MM.1S (cell line): ENCODE data around the gene STAP2.

Experiments
- DNase-seq: peaks from one replicate; pipeline ENCODE4 v3.0.0-alpha.2; 2015
- H2AFZ ChIP-seq: fragments of 300-600 bp; sonication (generic); 2 replicates; pipeline ENCODE4 v1.6.0; 2016; ENCODE audit warnings: antibody characterized with exemption, low read length
- H3F3A ChIP-seq: fragments of 300-600 bp; sonication (generic); 2 replicates; pipeline ENCODE4 v1.6.1; 2016; ENCODE audit warnings: mild to moderate bottlenecking, antibody characterized with exemption, low read length, moderate library complexity, mixed read lengths; ENCODE audit not compliant: insufficient read depth
- H3K27ac ChIP-seq: fragments of 300-600 bp; sonication (generic); 2 replicates; pipeline ENCODE4 v1.5.1; 2016; ENCODE audit warnings: mild to moderate bottlenecking, low read length
- H3K27me3 ChIP-seq: fragments of 300-600 bp; sonication (generic); replicated peaks from 2 replicates; pipeline ENCODE4 v1.6.0; 2016; ENCODE audit warnings: low read length; ENCODE audit not compliant: insufficient read depth
- H3K36me3 ChIP-seq: fragments of 300-600 bp; sonication (generic); replicated peaks from 2 replicates; pipeline ENCODE4 v1.6.1; 2016; ENCODE audit warnings: mild to moderate bottlenecking, low read length, mixed read lengths; ENCODE audit not compliant: insufficient read depth
- H3K4me1 ChIP-seq: fragments of 300-600 bp; sonication (generic); 2 replicates; pipeline ENCODE4 v1.6.1; 2016; ENCODE audit warnings: low read length, mixed read lengths
- H3K4me2 ChIP-seq: fragments of 300-600 bp; sonication (generic); 2 replicates; pipeline ENCODE4 v1.6.0; 2016; ENCODE audit warnings: low read depth, low read length
- H3K4me3 ChIP-seq: fragments of 300-600 bp; sonication (generic); 2 replicates; pipeline ENCODE4 v1.5.1; 2016; ENCODE audit warnings: low read length, mixed read lengths
- H3K79me2 ChIP-seq: fragments of 300-600 bp; sonication (generic); 2 replicates; pipeline ENCODE4 v1.6.1; 2016; ENCODE audit warnings: mixed run types, low read length, mixed read lengths
- H3K9ac ChIP-seq: fragments of 300-600 bp; sonication (generic); 2 replicates; pipeline ENCODE4 v1.6.1; 2016; ENCODE audit warnings: low read length, mixed read lengths
- H3K9me2 ChIP-seq: fragments of 300-600 bp; sonication (generic); replicated peaks from 2 replicates; pipeline ENCODE4 v1.6.1; 2016; ENCODE audit warnings: mild to moderate bottlenecking, low read length, mixed read lengths; ENCODE audit not compliant: insufficient read depth
- H3K9me3 ChIP-seq: fragments of 300-600 bp; sonication (generic); replicated peaks from 2 replicates; pipeline ENCODE4 v1.6.1; 2016; ENCODE audit warnings: mild to moderate bottlenecking, low read length, mixed read lengths; ENCODE audit not compliant: insufficient read depth
- H4K20me1 ChIP-seq: fragments of 300-600 bp; sonication (generic); 2 replicates; pipeline ENCODE4 v1.6.1; 2016; ENCODE audit warnings: mild to moderate bottlenecking, low read length, moderate library complexity, mixed read lengths; ENCODE audit not compliant: insufficient read depth
- EZH2 ChIP-seq: fragments of 300-600 bp; sonication (generic); optimal IDR thresholded peaks from 2 replicates; pipeline ENCODE3; 2017; ENCODE audit warnings: low read depth, mild to moderate bottlenecking, antibody characterized with exemption, low read length, mixed read lengths
- EZH2phosphoT487 ChIP-seq: fragments of 300-600 bp; sonication (generic); IDR thresholded peaks from 2 replicates; pipeline ENCODE4 v1.6.1; 2018; ENCODE audit warnings: antibody characterized with exemption, low read length
- TF ChIP-seq, protein P1 (sequence below): fragments of 300-600 bp; sonication (generic); IDR thresholded peaks from 2 replicates; pipeline ENCODE4 v1.5.1; 2016; ENCODE audit warnings: antibody characterized with exemption, low read length, mixed read lengths

STAP2 gene

DNA sequence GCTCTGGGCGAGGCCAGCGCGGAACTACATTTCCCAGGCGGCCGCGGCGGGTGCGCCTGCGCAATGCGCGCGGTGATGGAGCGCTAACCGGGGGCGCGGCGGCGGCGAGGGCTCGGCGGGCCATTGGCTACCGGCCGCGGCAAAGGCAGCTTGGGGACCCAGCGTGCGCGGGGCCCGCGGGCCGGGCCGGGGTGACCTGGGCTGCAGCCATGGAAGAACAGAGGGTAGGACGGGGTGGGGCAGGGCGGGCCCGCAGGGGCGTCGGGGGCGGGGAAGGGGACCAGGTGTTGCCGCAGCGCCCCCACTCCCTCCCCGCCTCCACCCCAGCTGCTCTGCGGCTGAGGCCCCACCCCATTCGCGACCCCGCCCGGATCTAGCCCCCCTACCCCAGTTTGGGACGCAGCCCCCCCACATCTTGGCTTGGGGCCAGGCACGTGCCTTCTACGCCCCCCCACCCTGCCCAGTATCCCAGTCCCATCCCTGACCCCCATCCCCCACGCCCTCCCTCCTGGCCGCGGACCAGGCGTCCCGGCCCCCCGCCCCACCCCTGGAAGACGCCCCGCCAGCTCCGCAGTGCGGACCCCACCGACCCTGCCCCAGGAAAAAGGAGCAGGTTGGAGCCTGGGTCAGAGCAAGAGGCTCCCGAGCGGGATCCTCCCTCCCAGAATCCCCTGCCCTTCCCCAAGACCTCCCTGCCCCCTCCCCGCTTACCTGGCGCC lies 33.9 kb downstream of the STAP2 start, which contains the start of gene FSD1:
TSS of gene FSD1 (plus strand) at position 61 of the 719 bp plus-strand sequence. CDS start at position 210, 149 bp downstream.
- Histone ChIP-seq H3F3A (no peaks in the 10 kb centered on the region), H3K9ac (no peak within 1 kb of the TSS), H3K9me2 (no peaks in the 10 kb centered on the region), H4K20me1 (no peaks in the 10 kb centered on the region), H3K27ac (no peak within 1 kb of the TSS), H2AFZ (no peak within 1 kb of the TSS), H3K9me3 (no peaks in the 10 kb centered on the region), H3K4me2 (no peak within 1 kb of the TSS), H3K36me3 (no peaks in the 10 kb centered on the region), H3K4me1 (no peaks in the 10 kb centered on the region), H3K27me3 (peaks cover 81% of the 10 kb centered on the region), H3K4me3 (no peak within 1 kb of the TSS), H3K79me2 (no peaks in the 10 kb centered on the region)
- TF ChIP-seq EZH2phosphoT487: no peak
- TF ChIP-seq, protein P1, sequence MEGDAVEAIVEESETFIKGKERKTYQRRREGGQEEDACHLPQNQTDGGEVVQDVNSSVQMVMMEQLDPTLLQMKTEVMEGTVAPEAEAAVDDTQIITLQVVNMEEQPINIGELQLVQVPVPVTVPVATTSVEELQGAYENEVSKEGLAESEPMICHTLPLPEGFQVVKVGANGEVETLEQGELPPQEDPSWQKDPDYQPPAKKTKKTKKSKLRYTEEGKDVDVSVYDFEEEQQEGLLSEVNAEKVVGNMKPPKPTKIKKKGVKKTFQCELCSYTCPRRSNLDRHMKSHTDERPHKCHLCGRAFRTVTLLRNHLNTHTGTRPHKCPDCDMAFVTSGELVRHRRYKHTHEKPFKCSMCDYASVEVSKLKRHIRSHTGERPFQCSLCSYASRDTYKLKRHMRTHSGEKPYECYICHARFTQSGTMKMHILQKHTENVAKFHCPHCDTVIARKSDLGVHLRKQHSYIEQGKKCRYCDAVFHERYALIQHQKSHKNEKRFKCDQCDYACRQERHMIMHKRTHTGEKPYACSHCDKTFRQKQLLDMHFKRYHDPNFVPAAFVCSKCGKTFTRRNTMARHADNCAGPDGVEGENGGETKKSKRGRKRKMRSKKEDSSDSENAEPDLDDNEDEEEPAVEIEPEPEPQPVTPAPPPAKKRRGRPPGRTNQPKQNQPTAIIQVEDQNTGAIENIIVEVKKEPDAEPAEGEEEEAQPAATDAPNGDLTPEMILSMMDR: no peak
- no peak for TF ChIP-seq EZH2
- no peak for DNase-seq

- no peaks in the 10 kb centered on the region for H3K9me2 ChIP-seq
- DNase-seq: no peak
- peaks cover 84% of the 10 kb centered on the region for H3K27me3 ChIP-seq
- TF ChIP-seq, protein P1: no peak
- no peak for TF ChIP-seq EZH2phosphoT487
- no peak for TF ChIP-seq EZH2
- H3K4me2 ChIP-seq: no peak overlapping the region
- H3K9me3 ChIP-seq: no peaks in the 10 kb centered on the region
- no peaks in the 10 kb centered on the region for H3K4me1 ChIP-seq
- H3K9ac ChIP-seq: no peak overlapping the region
- H3F3A ChIP-seq: no peaks in the 10 kb centered on the region
- H3K4me3 ChIP-seq: no peak overlapping the region
- no peak overlapping the region for H3K27ac ChIP-seq
- no peaks in the 10 kb centered on the region for H3K36me3 ChIP-seq
- no peaks in the 10 kb centered on the region for H4K20me1 ChIP-seq
- H2AFZ ChIP-seq: no peak overlapping the region
- no peaks in the 10 kb centered on the region for H3K79me2 ChIP-seq
Measured at GRCh38 chr19:4303819-4304537, 34.6 kb downstream of the STAP2 start.

DNA sequence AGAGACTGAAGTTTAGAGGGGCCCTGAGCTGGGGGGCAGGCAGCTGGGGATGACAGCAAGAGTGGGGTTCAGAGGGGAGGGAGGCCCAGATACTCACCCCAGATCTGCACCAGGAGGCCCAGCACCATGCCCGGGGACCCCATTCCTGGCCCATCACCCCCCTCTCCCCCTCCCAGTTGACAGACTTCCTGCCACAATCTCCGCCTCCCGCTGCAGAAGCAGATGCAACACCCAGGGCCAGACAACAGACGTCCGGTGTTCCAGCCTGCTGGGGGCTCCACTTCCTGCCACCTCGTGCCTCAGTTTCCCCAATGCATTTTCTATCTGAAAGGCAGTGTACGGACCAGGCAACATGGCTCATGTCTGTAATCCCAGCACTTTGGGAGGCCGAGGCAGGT lies 36.4 kb downstream of the STAP2 start, which contains the start of gene TMIGD2:
TSS of gene TMIGD2 (minus strand) at position 147 of the 398 bp plus-strand sequence. CDS start at position 143, 4 bp downstream.
- Histone ChIP-seq H3K4me3 (no peak within 1 kb of the TSS), H2AFZ (no peak within 1 kb of the TSS), H3K27me3 (peaks cover 82% of the 10 kb centered on the region), H3K9ac (no peak within 1 kb of the TSS), H3K4me1 (no peaks in the 10 kb centered on the region), H3K4me2 (no peak within 1 kb of the TSS), H3F3A (no peaks in the 10 kb centered on the region), H3K9me2 (no peaks in the 10 kb centered on the region), H3K79me2 (no peaks in the 10 kb centered on the region), H3K9me3 (no peaks in the 10 kb centered on the region), H3K36me3 (no peaks in the 10 kb centered on the region), H3K27ac (no peak within 1 kb of the TSS), H4K20me1 (no peaks in the 10 kb centered on the region)
- TF ChIP-seq EZH2 (no peak), EZH2phosphoT487 (no peak)
- TF ChIP-seq, protein P1: no peak
- DNase-seq: no peak
